ENCODE measurements around the gene MED16. TPM values are rescaled to one million over a fixed set of nuclear protein-coding genes. Genes with fewer than 3 reads are reported as not detected.
A peak's percentile ranks its signal among the peaks of the same experiment; 100 is the strongest.

The MED16 gene
- total RNA-seq, 1 experiment from 2014 or later: 22.4 TPM

DNA sequence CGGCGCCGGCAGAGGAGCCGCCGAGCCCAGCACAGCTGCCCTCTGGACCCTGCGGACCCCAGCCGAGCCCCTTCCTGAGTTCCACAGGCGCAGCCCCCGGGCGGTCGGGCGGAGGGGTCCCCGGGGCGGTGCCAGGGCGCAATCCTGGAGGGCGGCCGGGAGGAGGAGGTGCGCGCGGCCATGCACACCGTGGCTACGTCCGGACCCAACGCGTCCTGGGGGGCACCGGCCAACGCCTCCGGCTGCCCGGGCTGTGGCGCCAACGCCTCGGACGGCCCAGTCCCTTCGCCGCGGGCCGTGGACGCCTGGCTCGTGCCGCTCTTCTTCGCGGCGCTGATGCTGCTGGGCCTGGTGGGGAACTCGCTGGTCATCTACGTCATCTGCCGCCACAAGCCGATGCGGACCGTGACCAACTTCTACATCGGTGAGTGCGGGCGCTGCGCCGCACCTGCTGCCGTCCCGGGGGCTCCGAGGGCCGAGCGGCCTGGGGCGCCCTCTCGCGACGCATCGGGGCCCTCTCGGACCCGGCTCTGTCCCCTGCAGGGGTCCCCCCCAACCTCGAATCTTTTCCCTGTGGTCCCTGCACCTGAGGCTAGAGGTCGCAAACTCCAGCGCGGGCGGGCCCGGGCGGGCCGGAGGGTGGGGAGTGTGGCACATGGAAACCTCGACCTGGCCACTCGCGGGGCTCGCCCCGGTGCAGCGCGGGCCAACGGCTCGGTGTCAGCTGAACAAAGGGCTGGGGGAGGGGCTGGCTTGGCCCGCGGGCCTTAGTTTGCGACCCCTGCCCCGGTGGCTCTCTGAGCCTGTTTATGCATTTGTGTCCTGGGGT lies 24.6 kb upstream of the MED16 start, which contains the start of gene KISS1R:
Gene KISS1R, plus strand, starts transcription at position 11 of the 829 bp plus-strand sequence. Its CDS starts 170 bp downstream, at position 181.
- intact Hi-C loops (cut with micrococcal nuclease; ENCODE audit: unreplicated experiment): no loop called here
- peaks cover 20% of the 10 kb centered on the region for H3K27me3 Mint-ChIP-seq (ENCODE audit: unreplicated experiment)
- peak; percentile 48 for TF ChIP-seq CTCF (IDR thresholded peaks at IDR 0.05; ENCODE audit: unreplicated experiment)
- H3K4me3 Mint-ChIP-seq (ENCODE audit: low read depth, unreplicated experiment): no peak within 1 kb of the TSS
- peak; percentile 40 for DNase-seq
- CTCF ChIA-PET: no interaction called here
- H3K4me1 Mint-ChIP-seq (ENCODE audit: low read depth, unreplicated experiment): no peaks in the 10 kb centered on the region
- H3K9me3 Mint-ChIP-seq (ENCODE audit: low read depth, unreplicated experiment): no peaks in the 10 kb centered on the region
- no TSS peak for BruUV-seq (replicated peaks)
- H3K27ac Mint-ChIP-seq (ENCODE audit: unreplicated experiment): no peak within 1 kb of the TSS
- H3K36me3 Mint-ChIP-seq (ENCODE audit: insufficient read depth, unreplicated experiment): peaks cover 11% of the 10 kb centered on the region

DNA sequence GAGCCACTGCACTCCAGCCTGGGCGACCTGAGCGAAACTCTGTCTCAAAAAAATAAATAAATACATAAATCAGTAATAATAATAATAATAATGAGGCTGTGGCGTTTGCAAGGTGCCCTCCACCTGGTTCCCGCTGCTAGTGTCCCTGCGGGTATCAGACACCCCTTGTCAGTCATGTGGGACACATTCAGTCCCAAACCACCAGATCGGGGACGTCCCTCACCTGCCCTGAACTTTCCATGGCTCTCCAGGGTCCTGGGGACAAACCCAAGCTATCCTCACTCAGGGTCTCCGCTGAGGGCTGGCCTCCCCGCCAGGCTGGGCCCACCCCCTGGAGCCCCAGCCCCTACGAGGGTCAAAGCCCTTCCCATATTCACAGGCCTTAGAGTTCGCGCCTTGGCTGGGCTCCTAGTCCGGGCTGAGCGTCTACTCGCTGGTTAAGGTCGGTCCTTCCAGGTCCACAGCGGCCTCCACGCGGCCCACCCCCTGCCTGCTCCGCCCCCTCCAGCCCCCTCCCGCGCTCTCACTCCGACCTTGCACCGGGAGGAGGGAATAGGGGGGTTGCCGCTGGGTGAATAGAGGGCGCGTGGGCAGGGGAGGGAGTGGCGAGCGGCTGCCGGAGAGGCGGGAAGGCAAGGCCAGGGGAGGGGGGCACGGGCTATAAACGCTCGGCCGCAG lies 23.8 kb upstream of the MED16 start:
- no peak for DNase-seq
- H3K27ac Mint-ChIP-seq (ENCODE audit: unreplicated experiment): no peak overlapping the region
- peaks cover 12% of the 10 kb centered on the region for H3K36me3 Mint-ChIP-seq (ENCODE audit: insufficient read depth, unreplicated experiment)
- no TSS peak for BruUV-seq (replicated peaks)
- intact Hi-C loops (cut with micrococcal nuclease; ENCODE audit: unreplicated experiment): no loop called here
- TF ChIP-seq CTCF (IDR thresholded peaks at IDR 0.05; ENCODE audit: unreplicated experiment): no peak
- no peak overlapping the region for H3K4me3 Mint-ChIP-seq (ENCODE audit: low read depth, unreplicated experiment)
- H3K4me1 Mint-ChIP-seq (ENCODE audit: low read depth, unreplicated experiment): no peaks in the 10 kb centered on the region
- peaks cover 17% of the 10 kb centered on the region for H3K27me3 Mint-ChIP-seq (ENCODE audit: unreplicated experiment)
- CTCF ChIA-PET: no interaction called here
- H3K9me3 Mint-ChIP-seq (ENCODE audit: low read depth, unreplicated experiment): no peaks in the 10 kb centered on the region

DNA sequence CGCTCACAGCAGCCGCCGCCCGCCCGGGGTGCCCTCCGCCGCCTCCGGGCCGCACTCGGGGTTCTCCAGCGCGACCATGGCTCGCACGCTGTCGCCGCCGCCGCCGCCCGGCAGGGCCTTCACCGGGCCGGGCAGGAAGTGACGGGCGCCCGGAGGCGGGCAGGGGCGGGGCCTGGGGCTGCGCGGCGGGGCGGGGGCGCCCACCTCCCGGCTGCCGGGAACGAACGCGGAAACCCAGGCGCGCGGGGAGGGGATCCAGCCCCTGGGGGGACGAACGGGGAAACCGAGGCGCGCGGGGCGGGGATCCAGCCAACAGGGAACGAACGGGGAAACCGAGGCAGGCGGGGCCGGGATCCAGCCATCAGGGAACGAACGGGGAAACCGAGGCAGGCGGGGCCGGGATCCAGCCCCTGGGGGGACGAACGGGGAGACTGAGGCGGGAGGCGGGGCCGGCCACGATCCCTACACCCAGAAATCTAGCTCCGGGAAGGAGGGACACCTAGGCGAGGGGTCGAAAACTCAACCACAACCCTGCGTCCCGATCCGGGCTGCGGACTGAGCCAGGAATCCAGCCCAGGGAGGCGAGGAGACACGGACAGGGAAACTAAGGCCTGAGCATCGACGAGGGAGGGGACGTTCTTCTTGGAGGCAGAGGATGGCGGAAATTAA lies 20.2 kb upstream of the MED16 start, which contains the start of gene R3HDM4:
Gene R3HDM4, minus strand, starts transcription at position 140 of the 669 bp plus-strand sequence. Its CDS starts 62 bp downstream, at position 78.
- no peaks in the 10 kb centered on the region for H3K27me3 Mint-ChIP-seq (ENCODE audit: unreplicated experiment)
- CTCF ChIA-PET: no interaction called here
- H3K9me3 Mint-ChIP-seq (ENCODE audit: low read depth, unreplicated experiment): no peaks in the 10 kb centered on the region
- no peak for TF ChIP-seq CTCF (IDR thresholded peaks at IDR 0.05; ENCODE audit: unreplicated experiment)
- H3K4me3 Mint-ChIP-seq (ENCODE audit: low read depth, unreplicated experiment): peak within 1 kb of the TSS; percentile 73
- DNase-seq: peak; percentile 80
- BruUV-seq (replicated peaks): no TSS peak
- intact Hi-C loops (cut with micrococcal nuclease; ENCODE audit: unreplicated experiment): no loop called here
- peaks cover 8% of the 10 kb centered on the region for H3K4me1 Mint-ChIP-seq (ENCODE audit: low read depth, unreplicated experiment)
- H3K27ac Mint-ChIP-seq (ENCODE audit: unreplicated experiment): peak within 1 kb of the TSS; percentile 39
- peaks cover 29% of the 10 kb centered on the region for H3K36me3 Mint-ChIP-seq (ENCODE audit: insufficient read depth, unreplicated experiment)

GRCh38 chr19:912181-913079 lies 19.4 kb upstream of the MED16 start:
- peaks cover 8% of the 10 kb centered on the region for H3K4me1 Mint-ChIP-seq (ENCODE audit: low read depth, unreplicated experiment)
- intact Hi-C loops (cut with micrococcal nuclease; ENCODE audit: unreplicated experiment): no loop called here
- no peaks in the 10 kb centered on the region for H3K9me3 Mint-ChIP-seq (ENCODE audit: low read depth, unreplicated experiment)
- peaks cover 29% of the 10 kb centered on the region for H3K36me3 Mint-ChIP-seq (ENCODE audit: insufficient read depth, unreplicated experiment)
- no peak overlapping the region for H3K27ac Mint-ChIP-seq (ENCODE audit: unreplicated experiment)
- CTCF ChIA-PET: no interaction called here
- H3K4me3 Mint-ChIP-seq (ENCODE audit: low read depth, unreplicated experiment): peak overlapping the region; percentile 73
- H3K27me3 Mint-ChIP-seq (ENCODE audit: unreplicated experiment): no peaks in the 10 kb centered on the region
- TF ChIP-seq CTCF (IDR thresholded peaks at IDR 0.05; ENCODE audit: unreplicated experiment): no peak
- BruUV-seq (replicated peaks): no TSS peak
- peak; percentile 13 for DNase-seq

All from Calu3 (cell line).